Measurements from ENCODE around the gene SPIRE1.
"Not testable (repeated sequence)": the region's sequence is repeated elsewhere in the genome, so short reads cannot be mapped to it uniquely, and the experiment has no call there.

The SPIRE1 gene

DNA sequence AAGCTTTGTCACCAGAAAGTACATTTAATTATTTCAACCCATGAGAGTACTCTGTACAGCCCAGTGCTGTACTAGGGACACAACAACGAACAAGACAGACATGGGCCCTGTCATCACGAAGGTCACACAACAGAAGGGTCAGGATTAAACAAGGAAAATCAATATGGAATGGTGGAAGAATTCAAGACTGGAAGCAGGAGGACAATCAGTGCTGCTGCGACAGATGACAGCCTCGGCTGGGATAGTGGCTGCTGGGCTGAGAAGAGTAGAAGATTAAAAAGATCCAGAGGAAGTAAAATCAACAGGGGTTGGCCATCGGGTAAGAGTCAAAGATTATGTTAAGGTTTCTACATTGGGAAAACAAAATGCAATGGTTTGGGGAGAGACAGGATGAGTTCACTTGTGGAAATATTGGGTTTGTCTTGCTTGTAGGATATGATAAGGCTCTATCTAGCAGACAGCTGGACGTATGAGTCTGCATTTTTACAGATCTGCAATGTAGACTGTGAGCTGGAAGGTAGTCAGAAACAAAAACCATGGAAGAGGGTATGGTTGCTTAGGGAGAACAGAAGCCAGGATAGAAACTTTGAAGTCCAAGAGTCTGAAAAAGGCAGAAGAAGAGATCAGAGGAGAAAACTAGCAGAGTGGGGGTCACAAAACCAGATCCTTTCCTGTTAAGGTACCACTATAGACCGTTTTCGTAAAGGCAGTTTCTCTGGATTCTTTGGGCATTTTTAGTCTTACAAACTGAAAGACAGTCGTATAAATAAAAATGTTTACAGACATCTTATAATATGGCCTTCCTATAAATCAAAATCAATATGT is 166.1 kb downstream of the SPIRE1 start:
- intact Hi-C loops (cut with DNase I; ENCODE audit: low total_unique reads) = no loop called here
- no peak for DNase-seq
- TF ChIP-seq, protein P1, sequence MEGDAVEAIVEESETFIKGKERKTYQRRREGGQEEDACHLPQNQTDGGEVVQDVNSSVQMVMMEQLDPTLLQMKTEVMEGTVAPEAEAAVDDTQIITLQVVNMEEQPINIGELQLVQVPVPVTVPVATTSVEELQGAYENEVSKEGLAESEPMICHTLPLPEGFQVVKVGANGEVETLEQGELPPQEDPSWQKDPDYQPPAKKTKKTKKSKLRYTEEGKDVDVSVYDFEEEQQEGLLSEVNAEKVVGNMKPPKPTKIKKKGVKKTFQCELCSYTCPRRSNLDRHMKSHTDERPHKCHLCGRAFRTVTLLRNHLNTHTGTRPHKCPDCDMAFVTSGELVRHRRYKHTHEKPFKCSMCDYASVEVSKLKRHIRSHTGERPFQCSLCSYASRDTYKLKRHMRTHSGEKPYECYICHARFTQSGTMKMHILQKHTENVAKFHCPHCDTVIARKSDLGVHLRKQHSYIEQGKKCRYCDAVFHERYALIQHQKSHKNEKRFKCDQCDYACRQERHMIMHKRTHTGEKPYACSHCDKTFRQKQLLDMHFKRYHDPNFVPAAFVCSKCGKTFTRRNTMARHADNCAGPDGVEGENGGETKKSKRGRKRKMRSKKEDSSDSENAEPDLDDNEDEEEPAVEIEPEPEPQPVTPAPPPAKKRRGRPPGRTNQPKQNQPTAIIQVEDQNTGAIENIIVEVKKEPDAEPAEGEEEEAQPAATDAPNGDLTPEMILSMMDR (IDR thresholded peaks at IDR 0.05) = no peak
- H3K4me1 ChIP-seq = no peaks in the 10 kb centered on the region
- H3K27ac ChIP-seq = no peak overlapping the region
- no peaks in the 10 kb centered on the region for H3K9me3 ChIP-seq
- H3K27me3 ChIP-seq = no peaks in the 10 kb centered on the region
- H3K4me3 ChIP-seq = no peak overlapping the region
- peaks cover 26 to 44% (median 37%) of the 10 kb centered on the region in 3 donors for H3K36me3 ChIP-seq

DNA sequence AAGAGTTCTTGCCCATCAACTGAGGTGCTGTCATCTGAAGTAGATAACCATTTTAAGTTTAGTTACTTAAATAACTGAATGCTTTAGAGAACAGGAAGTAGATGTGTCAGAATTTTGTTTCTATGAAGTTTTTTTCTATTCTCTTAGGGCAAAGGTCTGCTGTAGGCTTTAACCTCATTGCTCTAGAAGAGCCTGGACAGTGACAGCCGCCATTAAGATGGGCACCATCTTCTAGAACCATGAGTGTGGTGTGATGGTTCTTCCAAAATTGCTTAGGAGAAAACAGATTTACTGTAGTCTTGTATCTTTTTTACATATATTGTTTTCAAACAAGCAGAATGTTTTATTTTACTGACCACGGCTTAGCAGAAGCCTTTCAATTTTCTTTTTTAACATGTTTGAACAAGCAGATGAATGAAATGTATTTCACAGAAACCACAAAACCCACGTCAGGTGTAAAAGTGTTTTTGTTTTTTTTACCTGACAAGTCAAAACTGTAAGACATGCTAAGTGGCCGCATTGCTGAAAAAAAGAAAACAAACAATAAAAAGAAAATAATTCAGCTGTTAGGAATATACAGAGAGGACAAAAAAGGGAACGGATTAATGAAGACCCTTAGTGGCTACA is 172.3 kb downstream of the SPIRE1 start:
- Histone ChIP-seq H3K36me3 (peaks cover 0 to 4% (median 0%) of the 10 kb centered on the region in 3 donors), H3K4me3 (no peak overlapping the region), H3K27ac (no peak overlapping the region), H3K4me1 (peaks cover 0 to 6% (median 0%) of the 10 kb centered on the region in 4 donors), H3K9me3 (no peaks in the 10 kb centered on the region), H3K27me3 (no peaks in the 10 kb centered on the region)
- no peak for DNase-seq
- TF ChIP-seq, protein P1 (IDR thresholded peaks at IDR 0.05) = no peak
- intact Hi-C loops (cut with DNase I; ENCODE audit: low total_unique reads) = no loop called here

DNA sequence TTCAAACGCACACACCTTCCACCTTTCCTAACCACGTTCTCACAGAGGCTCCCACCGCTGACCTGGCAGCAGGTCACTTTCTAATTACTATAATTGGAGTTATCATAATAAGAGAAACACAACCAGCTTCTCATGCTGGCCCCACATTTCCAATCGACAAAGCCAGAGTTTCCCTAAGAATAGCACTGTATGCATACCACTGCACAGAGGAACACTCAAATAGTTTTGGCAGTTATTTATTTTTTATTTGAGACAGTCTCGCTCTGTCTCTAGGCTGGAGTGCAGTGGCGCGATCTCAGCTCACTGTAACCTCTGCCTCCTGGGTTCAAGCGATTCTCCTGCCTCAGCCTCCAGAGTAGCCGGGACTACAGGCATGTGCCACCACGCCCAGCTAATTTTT is 176.0 kb downstream of the SPIRE1 start:
- H3K4me3 ChIP-seq; H3K4me1 ChIP-seq; DNase-seq; H3K9me3 ChIP-seq; H3K27ac ChIP-seq; H3K27me3 ChIP-seq; intact Hi-C loops (cut with DNase I; ENCODE audit: low total_unique reads): not testable (repeated sequence)
- peaks cover 14 to 30% (median 21%) of the 10 kb centered on the region in 3 donors for H3K36me3 ChIP-seq

DNA sequence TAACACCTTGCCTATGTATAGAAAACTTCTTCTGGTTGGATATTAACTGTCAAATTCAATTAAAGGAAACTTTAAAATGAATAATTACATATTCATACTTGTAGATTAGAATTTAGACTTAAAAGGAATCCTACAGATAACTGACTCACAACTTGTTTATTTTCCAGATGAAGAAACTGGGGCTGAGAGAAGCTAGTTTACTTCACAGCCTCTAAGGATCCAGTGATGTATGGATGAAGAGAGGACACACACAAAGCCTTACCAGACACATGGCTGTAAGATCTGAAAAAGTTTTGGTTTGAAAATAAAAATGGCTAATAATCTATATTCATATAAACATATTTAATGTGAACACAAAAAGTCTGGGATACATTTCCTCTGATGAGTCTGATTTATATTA is 177.9 kb downstream of the SPIRE1 start:
- no peak for DNase-seq
- Histone ChIP-seq H3K4me3 (no peak overlapping the region), H3K36me3 (peaks cover 14 to 33% (median 27%) of the 10 kb centered on the region in 3 donors), H3K4me1 (peaks cover 0 to 6% (median 0%) of the 10 kb centered on the region in 4 donors), H3K27ac (no peak overlapping the region), H3K9me3 (no peaks in the 10 kb centered on the region), H3K27me3 (no peaks in the 10 kb centered on the region)
- TF ChIP-seq, protein P1 (IDR thresholded peaks at IDR 0.05) = no peak
- intact Hi-C loops (cut with DNase I; ENCODE audit: low total_unique reads) = no loop called here

DNA sequence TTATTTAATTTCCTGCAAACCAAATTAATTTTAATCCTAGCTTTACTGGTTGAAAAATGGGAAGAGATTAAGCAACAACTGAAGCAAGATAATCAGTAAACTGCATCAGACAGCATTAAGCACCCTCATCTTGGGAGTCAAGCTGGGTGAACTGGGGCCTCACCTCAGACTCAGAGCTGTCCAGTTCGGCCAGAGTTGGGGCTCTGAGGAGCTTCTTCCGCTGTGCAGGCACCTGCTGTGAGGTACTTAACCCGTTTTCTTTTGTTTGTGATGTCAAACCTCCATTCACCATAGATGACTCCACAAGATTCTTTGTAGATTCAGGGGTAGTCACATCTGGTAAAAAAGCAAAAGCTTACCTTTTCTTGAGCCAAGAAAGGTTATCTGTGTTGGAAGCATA is 178.4 kb downstream of the SPIRE1 start:
- peaks cover 0 to 6% (median 0%) of the 10 kb centered on the region in 4 donors for H3K4me1 ChIP-seq
- no peaks in the 10 kb centered on the region for H3K9me3 ChIP-seq
- H3K27ac ChIP-seq = no peak overlapping the region
- TF ChIP-seq, protein P1 (IDR thresholded peaks at IDR 0.05) = no peak
- H3K27me3 ChIP-seq = no peaks in the 10 kb centered on the region
- no peak overlapping the region for H3K4me3 ChIP-seq
- DNase-seq = no peak
- intact Hi-C loops (cut with DNase I; ENCODE audit: low total_unique reads) = no loop called here
- H3K36me3 ChIP-seq = peaks cover 14 to 36% (median 31%) of the 10 kb centered on the region in 3 donors

Measured in tibial artery (tissue), 4 donors.